Mucosa of rectum (tissue), 2 donors: ENCODE results near the gene UNC13B.
A peak's percentile ranks its signal among the peaks of the same experiment; 100 is the strongest.
"Not testable (repeated sequence)": the region's sequence is repeated elsewhere in the genome, so short reads cannot be mapped to it uniquely, and the experiment has no call there.

ENCODE experiments used
- H3K27ac ChIP-seq, 2 donors: one replicate each; pipeline ENCODE4 v1.7.0; 2013; ENCODE audit warnings: inconsistent platforms in 2 of 2, low read depth in 2 of 2, low read length in 2 of 2
- H3K27me3 ChIP-seq, 2 donors: one replicate each; pipeline ENCODE4 v1.7.0; 2013; ENCODE audit warnings: low read length in 2 of 2; ENCODE audit not compliant: control insufficient read depth in 2 of 2, insufficient read depth in 2 of 2
- H3K36me3 ChIP-seq, 2 donors: one replicate each; pipeline ENCODE4 v1.7.0; 2013; ENCODE audit warnings: low read length in 2 of 2; ENCODE audit not compliant: control insufficient read depth in 2 of 2, insufficient read depth in 2 of 2
- H3K4me1 ChIP-seq, 2 donors: one replicate each; pipeline ENCODE4 v1.7.0; 2013; ENCODE audit warnings: low read length in 2 of 2, mild to moderate bottlenecking in 1 of 2; ENCODE audit not compliant: control insufficient read depth in 2 of 2, insufficient read depth in 2 of 2
- H3K4me3 ChIP-seq, 2 donors: one replicate each; pipeline ENCODE4 v1.7.0; 2013; ENCODE audit warnings: low read length in 2 of 2
- H3K9ac ChIP-seq, 2 donors: one replicate each; pipeline ENCODE4 v1.7.0; 2013; ENCODE audit warnings: low read length in 2 of 2, low read depth in 1 of 2, mild to moderate bottlenecking in 1 of 2
- H3K9me3 ChIP-seq, 2 donors: one replicate each; pipeline ENCODE4 v1.7.0; 2013; ENCODE audit warnings: low read length in 2 of 2; ENCODE audit not compliant: control insufficient read depth in 2 of 2
- donor health status: healthy.
- donor health status: Normal muscosa, but diverticular disease.

Gene UNC13B

DNA sequence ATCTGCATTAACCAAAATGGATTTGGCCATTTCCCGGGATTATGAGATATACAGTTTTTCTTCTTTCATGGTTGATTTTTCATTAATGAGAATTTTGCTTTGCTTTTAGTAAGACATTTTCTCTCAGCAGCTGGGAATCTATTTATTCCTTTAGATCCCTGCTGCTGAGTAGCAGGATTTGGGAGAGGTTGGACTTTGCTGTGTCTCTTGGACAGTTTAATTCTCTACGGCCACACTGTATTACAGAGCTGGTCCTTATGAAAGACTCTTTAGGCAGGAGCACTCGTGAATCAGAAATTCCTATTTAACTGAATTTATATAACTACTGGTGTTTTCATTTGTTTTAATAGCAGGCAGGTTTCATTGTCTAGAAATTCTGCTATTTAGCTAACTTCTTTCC, 1.6 kb downstream of the UNC13B start:
- Histone ChIP-seq H3K9ac (peak overlapping the region in 1 of 2 donors; percentile 95), H3K36me3 (no peaks in the 10 kb centered on the region), H3K27ac (peak overlapping the region in 1 of 2 donors; percentile 98), H3K4me3 (peak overlapping the region; percentile 93 to 94), H3K4me1 (peaks cover 0 to 18% of the 10 kb centered on the region in 2 donors), H3K27me3 (no peaks in the 10 kb centered on the region), H3K9me3 (no peaks in the 10 kb centered on the region)

GRCh38 chr9:35164711-35165110, 2.9 kb downstream of the UNC13B start:
- Histone ChIP-seq H3K27me3 (no peaks in the 10 kb centered on the region), H3K9me3 (no peaks in the 10 kb centered on the region), H3K4me1 (peaks cover 0 to 18% of the 10 kb centered on the region in 2 donors), H3K36me3 (no peaks in the 10 kb centered on the region), H3K27ac (no peak overlapping the region), H3K4me3 (no peak overlapping the region), H3K9ac (no peak overlapping the region)

DNA sequence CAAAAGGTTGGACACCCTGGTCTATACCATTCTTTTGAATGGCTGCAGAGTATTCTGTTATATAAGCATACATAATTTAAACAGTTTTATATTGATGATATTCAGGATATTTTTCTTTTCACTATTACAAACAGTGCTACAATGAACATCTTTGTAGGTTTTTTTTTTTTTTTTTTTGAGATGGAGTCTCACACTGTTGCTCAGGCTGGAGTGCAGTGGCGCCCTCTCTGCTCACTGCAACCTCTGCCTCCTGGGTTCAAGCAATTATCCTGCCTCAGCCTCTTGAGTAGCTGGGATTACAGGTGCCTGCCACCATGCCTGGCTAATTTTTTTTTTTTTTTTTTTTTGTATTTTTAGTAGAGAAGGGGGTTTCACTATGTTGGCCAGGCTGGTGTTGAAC, 5.6 kb downstream of the UNC13B start:
- not testable (repeated sequence) for H3K9me3 ChIP-seq, H3K27me3 ChIP-seq, H3K9ac ChIP-seq, H3K36me3 ChIP-seq, H3K27ac ChIP-seq, H3K4me3 ChIP-seq
- peaks cover 0 to 16% of the 10 kb centered on the region in 2 donors for H3K4me1 ChIP-seq

DNA sequence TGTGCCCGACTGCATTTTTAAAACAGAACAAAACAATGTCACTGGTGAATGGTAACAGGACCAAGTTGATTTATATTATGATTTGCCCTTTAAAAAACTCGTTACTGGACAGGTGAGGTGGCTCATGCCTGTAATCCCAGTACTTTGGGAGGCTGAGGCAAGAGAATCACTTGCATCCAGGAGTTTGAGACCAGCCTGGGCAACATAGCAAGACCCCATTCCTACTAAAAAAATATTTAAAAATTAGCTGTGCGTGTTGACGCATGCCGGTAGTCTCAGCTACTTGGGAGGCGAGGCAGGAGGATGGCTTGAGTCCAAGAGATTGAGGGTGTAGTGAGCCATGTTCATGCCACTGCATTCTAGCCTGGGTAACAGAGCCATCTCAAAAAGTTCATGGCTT, 7.2 kb downstream of the UNC13B start:
- H3K4me1 ChIP-seq, result peaks cover 0 to 4% of the 10 kb centered on the region in 2 donors
- H3K9me3 ChIP-seq, result no peaks in the 10 kb centered on the region
- no peaks in the 10 kb centered on the region for H3K27me3 ChIP-seq
- no peak overlapping the region for H3K27ac ChIP-seq
- no peaks in the 10 kb centered on the region for H3K36me3 ChIP-seq
- H3K4me3 ChIP-seq, result no peak overlapping the region
- no peak overlapping the region for H3K9ac ChIP-seq

DNA sequence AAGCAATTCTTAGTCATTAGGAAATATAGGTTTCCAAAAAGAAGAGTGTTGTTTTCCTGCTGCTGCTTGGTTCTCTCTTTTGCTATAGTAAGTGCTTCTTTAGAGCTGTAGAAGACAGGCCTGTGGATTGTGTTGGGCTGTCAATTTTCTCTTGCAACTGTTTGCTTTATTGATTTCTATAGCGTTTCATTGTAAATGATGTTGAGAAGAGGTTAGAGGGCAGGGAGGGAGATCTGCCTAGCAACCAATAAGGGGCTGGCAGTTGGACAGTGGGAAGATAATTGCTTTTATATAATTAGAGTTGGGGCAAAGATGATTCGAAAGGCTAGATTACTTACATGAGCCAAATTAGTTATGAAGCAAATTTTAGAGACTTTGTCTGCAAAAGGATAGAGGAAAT, 11.1 kb downstream of the UNC13B start:
- Histone ChIP-seq H3K9ac (no peak overlapping the region), H3K36me3 (no peaks in the 10 kb centered on the region), H3K27me3 (no peaks in the 10 kb centered on the region), H3K4me3 (no peak overlapping the region), H3K9me3 (no peaks in the 10 kb centered on the region), H3K27ac (no peak overlapping the region), H3K4me1 (peaks cover 5 to 12% of the 10 kb centered on the region in 2 donors)

GRCh38 chr9:35177520-35177919, 15.7 kb downstream of the UNC13B start:
- Histone ChIP-seq H3K36me3 (no peaks in the 10 kb centered on the region), H3K27me3 (no peaks in the 10 kb centered on the region)

DNA sequence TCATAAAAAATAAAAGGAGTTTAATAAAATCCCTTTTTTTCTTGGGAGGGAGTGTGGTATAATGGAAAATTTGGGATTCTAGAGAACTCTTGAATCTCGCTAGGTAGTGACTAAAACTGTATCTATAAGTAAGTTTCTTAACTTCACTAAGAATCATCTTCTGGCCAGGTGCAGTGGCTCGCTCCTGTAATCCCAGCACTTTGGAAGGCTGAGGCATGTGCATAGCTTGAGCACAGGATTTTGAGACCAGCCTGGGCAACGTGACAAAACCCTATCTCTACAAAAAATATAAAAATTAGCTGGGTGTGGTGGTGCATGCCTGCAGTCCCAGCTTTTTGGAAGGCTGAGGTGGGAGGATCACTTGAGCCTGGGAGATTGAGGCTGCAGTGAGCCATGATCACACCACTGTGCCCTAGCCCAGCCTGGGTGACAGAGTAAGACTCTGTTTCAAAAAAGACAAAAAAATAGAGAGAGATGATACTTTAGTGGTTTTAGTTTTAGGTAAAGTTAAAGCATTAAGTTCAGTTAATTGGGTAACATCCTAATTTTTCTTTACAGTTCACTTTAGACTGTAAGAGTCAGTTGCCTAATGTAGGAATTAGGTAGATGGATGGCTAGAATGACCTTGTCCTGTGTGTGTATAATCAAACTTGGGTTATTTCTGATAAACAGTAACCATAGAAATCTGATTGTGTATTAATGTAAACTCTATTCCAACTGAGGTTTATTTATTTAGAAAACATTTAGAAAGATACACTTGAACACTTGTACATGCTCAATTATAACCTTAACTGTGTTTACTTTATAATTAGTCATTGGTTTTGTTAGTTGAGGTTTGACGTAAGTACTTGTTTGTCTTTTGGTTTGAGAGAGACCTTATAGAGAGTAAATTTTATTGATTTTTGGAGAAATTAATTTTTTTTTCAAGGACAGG, 17.8 kb downstream of the UNC13B start:
- Histone ChIP-seq H3K9me3 (no peaks in the 10 kb centered on the region), H3K4me1 (peaks cover 10 to 12% of the 10 kb centered on the region in 2 donors), H3K36me3 (no peaks in the 10 kb centered on the region), H3K27me3 (no peaks in the 10 kb centered on the region), H3K9ac (no peak overlapping the region), H3K4me3 (peak overlapping the region in 1 of 2 donors; percentile 20), H3K27ac (no peak overlapping the region)

More at GRCh38 chr9:35177520-35177919, 15.7 kb downstream of the UNC13B start:
- no peak overlapping the region for H3K9ac ChIP-seq
- peaks cover 10 to 12% of the 10 kb centered on the region in 2 donors for H3K4me1 ChIP-seq
- peak overlapping the region; percentile 71 to 73 for H3K27ac ChIP-seq
- no peaks in the 10 kb centered on the region for H3K9me3 ChIP-seq
- H3K4me3 ChIP-seq, result no peak overlapping the region

DNA sequence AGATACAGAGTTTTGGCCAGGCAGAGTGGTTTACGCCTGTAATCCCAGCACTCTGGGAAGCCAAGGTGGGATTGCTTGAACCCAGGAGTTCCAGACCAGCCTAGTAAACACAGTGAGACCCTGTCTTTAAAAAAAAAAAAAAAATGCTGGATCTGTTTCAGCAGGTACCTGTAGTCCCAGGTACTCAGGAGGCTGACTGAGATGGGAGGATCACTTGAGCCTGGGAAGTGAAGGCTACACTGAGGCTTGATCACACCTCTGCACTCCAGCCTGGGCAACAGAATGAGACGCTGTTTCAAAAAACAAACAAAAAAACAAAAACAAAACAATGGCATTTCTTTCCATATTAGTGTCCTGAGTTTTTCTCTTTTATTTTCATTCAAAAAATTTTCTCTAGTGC, 19.0 kb downstream of the UNC13B start:
- peaks cover 10 to 12% of the 10 kb centered on the region in 2 donors for H3K4me1 ChIP-seq

GRCh38 chr9:35182401-35182800, 20.6 kb downstream of the UNC13B start:
- not testable (repeated sequence) for H3K36me3 ChIP-seq, H3K4me3 ChIP-seq, H3K9me3 ChIP-seq, H3K27ac ChIP-seq, H3K27me3 ChIP-seq, H3K9ac ChIP-seq
- peaks cover 6 to 10% of the 10 kb centered on the region in 2 donors for H3K4me1 ChIP-seq

More for the DNA sequence above, 19.0 kb downstream of the UNC13B start:
- Histone ChIP-seq H3K36me3 (no peaks in the 10 kb centered on the region), H3K9ac (no peak overlapping the region), H3K9me3 (no peaks in the 10 kb centered on the region), H3K27me3 (no peaks in the 10 kb centered on the region), H3K27ac (no peak overlapping the region), H3K4me3 (no peak overlapping the region)

- not testable (repeated sequence) for H3K27me3 ChIP-seq, H3K9ac ChIP-seq, H3K9me3 ChIP-seq, H3K27ac ChIP-seq, H3K36me3 ChIP-seq, H3K4me3 ChIP-seq, H3K4me1 ChIP-seq
Measured at GRCh38 chr9:35182996-35183754, 21.4 kb downstream of the UNC13B start.
